Activated CD8-positive, alpha-beta memory T cell treated with anti-CD3 and anti-CD28 coated beads, Interleukin-2, amount 50 U/mL, for 1 hour (primary cell): ENCODE data around the gene KLF16.
A peak's percentile ranks its signal among the peaks of the same experiment; 100 is the strongest.

Source experiments
- DNase-seq: peaks from one replicate; pipeline ENCODE4 v3.0.0-alpha.2; 2020; ENCODE audit errors: extremely low read depth

Gene KLF16

GRCh38 chr19:1855040-1855827 lies 8.1 kb downstream of the KLF16 start:
- no peak for DNase-seq

GRCh38 chr19:1854542-1855039 lies 8.8 kb downstream of the KLF16 start:
- DNase-seq: no peak

GRCh38 chr19:1854039-1854541 lies 9.3 kb downstream of the KLF16 start:
- DNase-seq: no peak

GRCh38 chr19:1853295-1854038 lies 9.9 kb downstream of the KLF16 start:
- DNase-seq: no peak

- DNase-seq: no peak
Measured at GRCh38 chr19:1852581-1853128, 10.7 kb downstream of the KLF16 start.

GRCh38 chr19:1851654-1852580 lies 11.5 kb downstream of the KLF16 start:
- DNase-seq: no peak

- DNase-seq: no peak
Measured at GRCh38 chr19:1850809-1851653, 12.3 kb downstream of the KLF16 start.

- DNase-seq: no peak
Measured at GRCh38 chr19:1849886-1850398, 13.4 kb downstream of the KLF16 start.

GRCh38 chr19:1849132-1849474 lies 14.3 kb downstream of the KLF16 start:
- no peak for DNase-seq

GRCh38 chr19:1848399-1849131 lies 14.8 kb downstream of the KLF16 start, which contains the start of gene REXO1:
REXO1 (minus strand) TSS chr19:1848483; CDS start chr19:1848358, 125 bp downstream.
- peak; percentile 90 for DNase-seq

- no peak for DNase-seq
Measured at GRCh38 chr19:1847684-1848398, 15.5 kb downstream of the KLF16 start.

- no peak for DNase-seq
Measured at GRCh38 chr19:1847348-1847683, 16.1 kb downstream of the KLF16 start.

- DNase-seq: no peak
Measured at GRCh38 chr19:1846517-1847204, 16.7 kb downstream of the KLF16 start.

GRCh38 chr19:1845642-1846041 lies 17.7 kb downstream of the KLF16 start:
- DNase-seq: no peak

- no peak for DNase-seq
Measured at GRCh38 chr19:1845125-1845515, 18.3 kb downstream of the KLF16 start.

GRCh38 chr19:1844513-1845124 lies 18.8 kb downstream of the KLF16 start:
- no peak for DNase-seq

- no peak for DNase-seq
Measured at GRCh38 chr19:1843646-1844394, 19.6 kb downstream of the KLF16 start.
